VCaP (cell line): ENCODE data around the gene RSAD2.

Source experiments
- H3K27ac ChIP-seq: fragments of 450-650 bp; 2 replicates; pipeline ENCODE4 v1.5.1; 2017
- CTCF ChIP-seq: fragments of 450-650 bp; conservative IDR thresholded peaks from 2 replicates; pipeline ENCODE4 v1.5.1; 2017; ENCODE audit warnings: mild to moderate bottlenecking, moderate library complexity

Gene RSAD2

GRCh38 chr2:6838673-6839319 is 38.8 kb upstream of the RSAD2 start:
- TF ChIP-seq CTCF = no peak

GRCh38 chr2:6841537-6842287 is 35.9 kb upstream of the RSAD2 start:
- no peak for TF ChIP-seq CTCF
- H3K27ac ChIP-seq = no peak overlapping the region

More at GRCh38 chr2:6838673-6839319, 38.8 kb upstream of the RSAD2 start:
- no peak overlapping the region for H3K27ac ChIP-seq

- TF ChIP-seq CTCF = no peak
- no peak overlapping the region for H3K27ac ChIP-seq
Measured at GRCh38 chr2:6845312-6845711, 32.3 kb upstream of the RSAD2 start.

- TF ChIP-seq CTCF = no peak
- H3K27ac ChIP-seq = no peak overlapping the region
Measured at GRCh38 chr2:6845903-6846302, 31.7 kb upstream of the RSAD2 start.

- H3K27ac ChIP-seq = no peak overlapping the region
- no peak for TF ChIP-seq CTCF
Measured at GRCh38 chr2:6846540-6846939, 31.0 kb upstream of the RSAD2 start.

GRCh38 chr2:6846967-6847681 is 30.5 kb upstream of the RSAD2 start:
- H3K27ac ChIP-seq = no peak overlapping the region
- no peak for TF ChIP-seq CTCF

- no peak for TF ChIP-seq CTCF
- H3K27ac ChIP-seq = no peak overlapping the region
Measured at GRCh38 chr2:6852195-6852594, 25.4 kb upstream of the RSAD2 start.
